HG03565 (cell line): Measurements from ENCODE around the gene ADAMTS1.
"Not testable (repeated sequence)": the region's sequence is repeated elsewhere in the genome, so short reads cannot be mapped to it uniquely, and the experiment has no call there.

ENCODE experiments used
- ATAC-seq: cut with Tn5 transposase; IDR thresholded peaks from one replicate; pipeline ENCODE4 v1.9.1; 2021; ENCODE audit warnings: mild to moderate bottlenecking, moderate library complexity; ENCODE audit not compliant: unreplicated experiment

ADAMTS1 gene

DNA sequence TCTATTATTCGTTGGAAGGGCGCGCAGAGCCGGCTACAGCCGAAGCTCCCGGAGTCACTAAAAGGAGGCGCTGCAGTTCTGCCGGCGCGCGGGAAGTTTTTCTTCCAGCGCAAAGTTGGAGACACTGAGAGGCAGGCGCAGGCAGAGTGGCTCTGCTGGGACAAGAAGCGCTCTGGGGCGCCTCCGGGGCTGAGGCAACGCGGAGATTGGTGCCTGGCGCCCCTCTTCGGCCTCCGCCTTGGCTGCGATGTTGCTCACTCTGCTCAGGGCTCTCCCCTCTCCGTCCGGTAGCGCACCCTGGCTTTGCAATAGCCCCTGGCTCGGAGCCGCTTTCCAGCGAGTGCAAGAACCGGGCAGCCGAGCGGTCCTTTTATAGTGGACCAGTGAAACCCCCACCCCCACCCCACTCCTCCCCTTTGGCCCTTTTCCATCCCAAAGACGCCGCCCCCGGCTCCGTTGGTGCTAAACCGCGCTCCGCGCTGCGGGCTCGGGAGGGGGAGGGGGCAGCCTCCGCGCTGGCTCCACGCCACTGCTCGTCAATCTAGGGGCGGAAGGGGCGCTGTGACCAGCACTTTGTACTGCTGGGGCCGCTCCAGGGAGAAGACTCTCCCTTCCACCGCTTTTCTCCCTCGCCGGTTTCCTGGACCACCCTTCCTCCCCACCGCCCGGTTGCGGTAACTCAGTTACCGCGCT lies at the start of gene ADAMTS1:
Gene ADAMTS1, minus strand, starts transcription at position 344 of the 693 bp plus-strand sequence. CDS start 455 bp downstream, outside the sequence.
- ATAC-seq, result no peak

DNA sequence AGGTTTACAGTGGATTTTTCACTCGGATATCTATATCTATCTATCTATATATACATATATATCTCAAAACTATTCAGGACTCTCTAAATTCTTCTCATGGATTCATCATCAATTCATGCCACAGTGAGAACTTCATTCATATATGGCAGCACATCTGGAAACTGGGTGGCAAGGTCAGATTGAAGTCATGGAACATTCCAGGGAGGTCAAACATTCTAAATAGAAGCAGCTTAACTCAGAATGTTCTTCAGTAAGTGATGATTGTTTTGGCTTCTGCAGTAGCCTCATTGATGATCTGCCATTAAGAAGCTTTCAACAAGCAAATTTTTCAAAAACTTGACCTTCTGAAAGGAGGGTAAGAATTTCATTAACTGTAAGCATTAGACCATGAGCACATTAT lies 46.9 kb upstream of the ADAMTS1 start:
- ATAC-seq, result no peak

DNA sequence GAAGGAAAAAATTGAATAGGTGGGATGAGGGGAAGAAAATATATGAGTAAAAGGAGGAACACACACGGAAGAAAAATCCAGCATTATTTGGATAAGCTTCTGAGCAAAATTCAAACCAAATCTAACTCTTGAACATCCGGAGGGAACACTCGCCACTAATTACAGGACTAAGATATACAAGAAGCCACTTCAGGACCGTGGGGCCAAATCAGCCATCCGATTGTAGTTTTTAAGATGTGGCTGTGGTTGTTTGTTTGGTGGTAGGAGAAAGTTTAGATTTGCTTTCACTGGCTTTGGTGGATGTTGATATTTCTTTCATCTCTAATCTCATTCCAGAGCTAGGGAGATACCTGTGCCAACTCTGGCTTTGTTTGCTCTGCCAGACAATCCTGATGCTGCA lies 43.7 kb upstream of the ADAMTS1 start:
- ATAC-seq, result no peak

DNA sequence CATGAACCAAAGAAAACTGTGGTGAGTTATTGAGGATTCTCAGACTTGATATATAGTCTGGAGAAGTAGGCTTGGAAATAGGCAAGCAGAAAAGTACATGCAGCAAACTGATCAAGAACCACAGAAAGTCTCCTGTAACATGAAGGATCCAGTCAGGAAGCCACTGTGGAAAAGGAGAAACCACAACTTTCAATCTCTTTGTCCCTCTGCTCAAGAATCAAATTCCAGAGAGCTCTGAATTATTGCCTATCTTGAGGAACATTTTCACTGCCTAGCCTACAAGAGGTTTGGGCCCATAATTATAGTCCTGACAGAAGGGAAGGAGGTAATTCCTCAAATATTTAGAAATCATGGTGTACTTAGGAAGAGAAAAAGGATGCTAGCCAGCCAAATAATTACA lies 43.0 kb upstream of the ADAMTS1 start:
- ATAC-seq, result no peak

DNA sequence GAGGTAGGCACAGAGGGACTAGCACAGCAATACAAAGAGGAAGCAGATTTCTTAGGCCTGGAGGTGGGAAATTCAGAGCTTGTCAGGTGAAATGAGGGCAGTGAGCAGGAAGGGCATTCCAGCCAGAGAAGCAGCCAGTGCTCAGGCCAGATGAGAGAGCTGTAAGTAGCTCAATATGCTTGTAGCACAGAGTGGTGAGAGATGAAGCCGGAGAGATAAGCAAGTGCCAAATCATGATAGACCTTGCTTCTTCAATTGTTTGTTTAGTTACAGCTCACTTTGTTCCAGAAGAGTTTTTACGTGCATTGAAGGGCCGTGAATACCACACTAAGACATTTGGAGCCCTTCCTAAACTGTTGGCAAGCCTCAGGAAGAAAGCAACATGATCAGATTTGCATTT lies 42.0 kb upstream of the ADAMTS1 start:
- no peak for ATAC-seq

GRCh38 chr21:26884436-26884835 lies 39.2 kb upstream of the ADAMTS1 start:
- no peak for ATAC-seq

DNA sequence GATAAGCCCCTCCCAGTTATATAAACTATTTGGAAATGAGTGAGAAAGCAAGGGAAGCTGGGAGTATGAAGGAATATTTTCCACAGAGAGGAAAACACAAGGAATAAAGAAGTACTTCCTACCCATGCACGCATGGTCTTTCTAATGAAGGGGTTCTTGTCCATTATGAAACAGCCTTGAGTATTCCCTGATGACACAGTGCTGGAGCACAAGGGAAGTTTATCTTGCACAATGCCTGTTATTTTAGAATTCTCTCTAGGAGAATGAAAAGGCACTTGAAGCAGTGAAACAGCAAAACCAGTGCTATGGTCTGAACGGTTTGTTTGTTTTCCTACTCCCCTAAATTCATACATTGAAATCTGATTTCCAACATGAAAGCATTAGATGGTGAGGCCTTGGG lies 38.6 kb upstream of the ADAMTS1 start:
- ATAC-seq, result no peak

DNA sequence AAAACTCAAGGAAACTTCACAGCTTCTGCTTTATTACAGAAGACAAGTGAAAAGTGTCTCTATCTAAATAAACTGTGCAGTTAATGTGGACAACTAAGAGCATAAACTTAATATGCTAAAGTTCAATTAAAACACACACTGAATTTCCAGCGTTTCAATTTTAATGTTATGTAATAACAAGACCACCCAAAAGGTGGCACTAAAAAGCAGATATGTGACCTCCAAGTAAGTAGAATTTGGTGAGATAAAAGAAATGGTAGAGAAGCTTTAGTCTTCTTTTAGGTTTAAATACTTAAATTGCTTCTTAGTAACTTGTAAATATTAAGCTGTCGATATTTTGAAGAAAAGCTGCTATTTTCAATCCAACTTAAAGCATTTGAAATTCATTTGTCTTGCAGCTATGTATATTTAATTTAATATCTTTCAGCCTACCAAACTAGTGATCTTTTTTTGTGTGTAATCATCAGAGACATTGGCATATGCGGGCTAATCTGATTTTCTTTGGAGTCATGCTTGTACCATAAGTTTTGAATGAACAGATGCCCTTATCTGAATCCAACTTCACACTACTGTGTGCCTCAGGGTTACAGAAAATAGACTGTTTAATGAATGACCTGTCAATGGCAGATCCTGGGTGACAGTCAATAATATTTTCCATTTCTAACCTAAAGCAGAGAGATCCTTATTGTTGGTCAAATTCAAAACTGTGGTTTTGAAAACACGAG lies 36.5 kb upstream of the ADAMTS1 start:
- no peak for ATAC-seq

DNA sequence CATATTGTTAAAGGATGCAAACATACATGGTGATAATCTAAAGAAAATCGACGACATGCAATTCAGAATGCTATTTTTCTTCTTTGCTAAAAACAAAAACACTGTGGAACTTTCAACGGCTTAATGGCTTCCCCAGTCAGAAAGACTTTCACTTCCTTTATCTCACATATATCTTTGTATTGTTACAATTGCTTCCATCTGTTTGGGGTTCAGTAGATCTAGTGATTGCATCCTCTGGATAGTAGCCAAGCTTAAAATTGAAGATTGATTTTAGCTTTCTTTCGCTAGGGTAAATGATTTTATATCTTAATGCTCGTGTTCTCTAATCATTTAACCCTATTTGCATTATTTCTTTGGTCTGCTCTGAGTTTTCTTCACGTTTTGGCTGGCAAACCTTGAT lies 31.8 kb upstream of the ADAMTS1 start:
- ATAC-seq, result no peak

- no peak for ATAC-seq
Measured at GRCh38 chr21:26874347-26874746, 29.1 kb upstream of the ADAMTS1 start.

DNA sequence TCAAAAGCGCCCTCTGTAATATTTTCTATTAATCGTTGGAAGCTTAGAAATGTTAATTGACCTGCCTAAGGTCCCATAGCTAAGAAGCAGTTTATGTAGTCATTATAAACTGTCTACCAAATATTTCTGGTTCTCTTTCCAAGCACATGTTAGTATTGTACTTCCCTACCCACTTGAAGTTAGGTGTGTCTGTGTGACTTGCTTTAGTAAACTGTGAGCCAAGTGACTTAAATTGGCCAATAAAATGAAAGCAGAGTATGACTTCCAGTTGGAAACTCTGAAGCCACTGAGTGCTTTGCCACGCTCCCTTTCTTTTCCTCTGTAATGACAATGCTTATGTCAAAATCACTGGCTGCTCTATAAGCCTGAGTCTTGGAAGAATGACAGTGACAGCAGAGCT lies 20.6 kb upstream of the ADAMTS1 start:
- ATAC-seq, result no peak

GRCh38 chr21:26856871-26857350 lies 11.7 kb upstream of the ADAMTS1 start:
- ATAC-seq, result not testable (repeated sequence)

- ATAC-seq, result not testable (repeated sequence)
Measured at GRCh38 chr21:26854695-26855094, 9.5 kb upstream of the ADAMTS1 start.

DNA sequence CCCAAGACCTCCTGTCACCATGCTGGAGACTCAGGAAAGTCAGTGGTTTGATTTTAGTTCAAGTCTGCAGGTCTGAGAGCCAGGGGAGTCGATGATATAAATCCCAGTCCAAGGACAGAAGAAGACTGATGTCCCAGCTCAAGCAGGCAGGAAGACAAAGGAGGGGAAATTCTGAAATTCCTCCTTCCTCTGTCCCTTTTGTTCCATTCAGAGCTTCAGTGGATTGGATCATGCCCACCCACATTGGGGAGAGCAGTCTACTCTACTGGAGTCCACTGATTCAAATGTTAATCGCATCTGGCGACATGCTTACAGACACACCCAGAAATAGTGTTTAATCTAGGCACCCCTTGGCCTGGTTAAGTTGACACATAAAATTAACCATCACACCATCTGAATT lies 7.2 kb upstream of the ADAMTS1 start:
- no peak for ATAC-seq

DNA sequence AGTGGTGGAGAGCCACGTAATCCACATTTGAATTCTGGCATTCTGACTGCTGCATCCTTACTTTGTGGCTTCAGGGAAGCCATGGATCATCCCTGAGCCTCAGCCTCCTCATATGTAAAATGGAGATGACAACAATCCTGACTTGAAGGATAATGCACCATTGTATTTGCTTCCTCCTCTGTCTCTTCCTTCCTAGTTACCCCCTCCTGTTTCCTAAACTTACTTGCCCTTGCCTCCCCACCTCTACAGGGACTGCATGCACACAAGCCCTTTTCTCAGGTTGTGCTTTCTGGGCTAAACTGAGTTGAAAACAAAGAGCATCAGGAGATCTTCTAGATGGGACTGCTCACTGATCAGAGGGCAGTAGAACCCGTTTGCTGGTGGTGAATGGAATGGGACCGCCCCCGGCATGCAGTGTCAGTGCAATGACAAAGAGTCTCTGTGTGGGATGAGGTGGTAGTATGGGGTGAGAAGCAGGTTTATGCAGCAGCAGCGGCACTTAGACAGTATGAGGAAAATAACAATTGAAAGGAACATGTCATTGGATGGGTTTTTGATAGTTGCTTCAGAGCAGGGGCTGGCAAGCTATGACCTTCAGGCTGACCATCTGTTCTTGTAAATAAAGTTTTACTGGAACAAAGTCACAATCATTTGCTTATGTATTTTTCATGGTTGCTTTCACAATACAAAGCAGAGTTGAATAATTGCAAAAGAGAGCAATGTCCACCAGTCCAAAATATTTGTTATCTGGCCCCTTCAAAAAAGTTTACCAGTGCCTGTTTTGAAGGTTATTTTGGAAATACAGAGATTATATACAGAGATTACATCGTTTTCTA lies 6.1 kb upstream of the ADAMTS1 start:
- no peak for ATAC-seq

DNA sequence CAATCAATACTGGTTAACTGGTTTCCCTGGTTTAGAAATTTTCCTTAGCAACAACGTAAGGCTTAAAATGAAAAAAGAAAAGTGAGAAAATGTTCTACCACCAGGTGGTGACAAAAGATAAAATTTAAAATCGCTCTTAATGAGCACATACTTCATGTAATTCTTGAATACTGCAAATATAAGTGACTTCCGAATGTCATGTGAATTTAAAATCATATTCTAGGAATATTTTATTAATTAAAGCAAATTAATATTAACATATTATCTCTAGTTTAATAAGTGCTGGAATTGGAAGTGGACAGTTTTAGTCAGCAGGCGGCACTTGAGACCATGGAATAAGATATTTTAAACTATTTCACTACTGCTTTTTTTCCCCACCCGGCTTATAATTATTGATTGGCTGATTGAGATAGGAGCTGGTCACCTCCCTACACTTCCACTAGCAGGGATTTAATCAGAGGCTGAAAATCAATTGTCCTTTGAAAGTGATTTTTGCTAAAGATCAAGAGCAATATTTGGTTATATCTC lies 5.0 kb upstream of the ADAMTS1 start:
- ATAC-seq, result peak; percentile 59

- ATAC-seq, result no peak
Measured at GRCh38 chr21:26849428-26850115, 4.4 kb upstream of the ADAMTS1 start.

GRCh38 chr21:26847921-26848320 lies 2.7 kb upstream of the ADAMTS1 start:
- ATAC-seq, result no peak

DNA sequence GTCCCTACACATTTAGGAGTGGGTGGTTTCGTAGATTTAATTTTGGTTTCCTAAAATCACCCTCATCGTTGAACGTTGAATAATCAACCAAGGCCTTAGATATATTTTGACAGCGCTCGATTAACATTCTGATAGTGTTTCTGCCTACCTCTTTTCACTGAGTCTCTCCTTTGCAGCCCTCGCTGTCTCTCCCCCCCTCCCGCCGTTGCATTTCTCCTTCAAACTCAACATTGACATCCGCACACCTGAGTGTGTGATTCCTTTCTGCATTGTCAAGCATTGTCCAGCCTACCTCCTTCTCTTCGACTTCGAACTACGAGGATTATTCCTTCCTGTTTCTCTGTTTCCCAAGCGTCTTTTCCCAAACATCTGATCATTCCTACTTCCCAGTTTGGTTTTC lies 1.8 kb upstream of the ADAMTS1 start:
- no peak for ATAC-seq

DNA sequence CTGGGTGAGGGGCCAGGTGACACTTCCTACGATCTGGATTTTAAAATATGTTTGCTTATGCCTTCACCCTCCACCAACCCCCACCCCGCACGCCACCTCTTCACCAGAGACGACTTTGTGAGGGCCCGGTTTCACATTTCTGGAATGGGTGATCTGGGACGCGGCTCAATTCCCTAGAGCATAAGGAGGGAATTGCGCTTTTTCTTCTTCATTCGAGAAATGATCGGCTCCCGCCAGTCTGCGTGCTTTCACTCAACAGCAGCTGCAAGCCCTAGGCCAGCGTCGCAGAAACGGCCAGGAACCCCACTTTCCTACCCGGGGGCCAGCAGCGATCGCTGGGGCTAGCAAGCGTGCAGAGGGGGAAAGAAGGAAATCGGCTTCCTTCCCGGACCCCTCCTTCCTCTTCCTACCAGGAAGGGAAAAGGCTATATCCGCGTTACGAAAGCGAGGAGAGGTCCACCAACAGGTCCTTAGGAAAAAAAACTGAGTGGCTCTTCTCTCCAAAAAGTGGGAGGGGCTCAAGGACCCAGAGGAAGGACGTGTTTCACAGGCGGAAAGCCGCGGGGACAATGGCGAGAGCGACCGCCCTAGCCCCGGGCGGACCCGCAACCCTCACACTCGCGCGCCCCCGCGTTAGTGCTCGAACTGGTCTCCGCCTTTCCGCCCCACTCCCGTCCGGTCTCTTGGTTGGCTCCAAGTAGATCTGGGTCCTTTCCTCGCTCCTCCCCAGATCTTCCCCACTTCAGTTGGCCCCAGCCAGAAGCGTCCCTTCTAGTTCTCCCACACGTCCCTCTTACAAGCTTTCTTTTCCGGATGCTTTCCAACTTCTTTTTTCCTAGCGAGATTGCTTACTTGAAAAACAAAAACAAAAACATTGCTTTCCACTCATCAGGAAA lies 1.1 kb upstream of the ADAMTS1 start:
- no peak for ATAC-seq
